Adrenal gland (tissue), 12 donors: Measurements from ENCODE around the gene CACNA1E. TPM values are rescaled to one million over a fixed set of nuclear protein-coding genes. Genes with fewer than 3 reads are reported as not detected.

ENCODE experiments used
- DNase-seq, 7 donors: peaks; one replicate each; pipeline ENCODE4 v3.0.0-alpha.2; 2019 to 2020
- H3K27ac ChIP-seq, 5 donors: fragments of 200-600 bp; sonication (generic) in 4 of 5; 1 replicate in 3 of 5; 2 replicates in 2 of 5; pipeline versions ENCODE4 v1.5.1 to v1.8.0; 2016 to 2020; ENCODE audit warnings: mild to moderate bottlenecking in 1 of 5
- H3K27me3 ChIP-seq: fragments of 200-600 bp; 2 replicates; pipeline ENCODE4 v1.8.0; 2021
- H3K36me3 ChIP-seq, 2 donors: fragments of 200-600 bp; replicated peaks in 1 of 2; 1 replicate in 1 of 2; 2 replicates in 1 of 2; pipeline versions ENCODE4 v1.5.1 to v1.8.0; 2018 to 2022
- H3K4me1 ChIP-seq, 2 donors: fragments of 200-600 bp; replicated peaks in 1 of 2; 1 replicate in 1 of 2; 2 replicates in 1 of 2; pipeline versions ENCODE4 v1.5.1 to v1.8.0; 2018 to 2021
- H3K4me3 ChIP-seq, 4 donors: fragments of 200-600 bp; sonication (generic) in 3 of 4; one replicate each; pipeline ENCODE4 v1.5.1; 2016 to 2018
- H3K9me3 ChIP-seq, 3 donors: fragments of 200-600 bp; sonication (generic) in 1 of 3; replicated peaks in 1 of 3; 1 replicate in 2 of 3; 2 replicates in 1 of 3; pipeline versions ENCODE4 v1.5.1 to v1.8.0; 2016 to 2021
- CTCF ChIP-seq, 6 experiments: fragments of 450-650 bp in 4 of 6; fragments of 200-600 bp in 2 of 6; sonication (generic) in 1 of 6; IDR thresholded peaks; 1 replicate in 5 of 6; 2 replicates in 1 of 6; pipeline versions ENCODE4 v1.5.1 to v1.8.0; 2016 to 2021; ENCODE audit warnings: antibody characterized with exemption in 6 of 6, mild to moderate bottlenecking in 2 of 6, moderate library complexity in 1 of 6
- POLR2A ChIP-seq, 2 donors: fragments of 450-650 bp; IDR thresholded peaks; one replicate each; pipeline ENCODE4 v1.6.1; 2017; ENCODE audit warnings: antibody characterized with exemption in 2 of 2, mild to moderate bottlenecking in 2 of 2, moderate library complexity in 1 of 2
- WGBS, 4 donors: extraction: QIAGEN DNeasy Blood & Tissue Kit in 2 of 4; methylation state at CpG; one replicate each; pipeline versions ENCODE4 v1.1.5 to v1.1.7; 2013 to 2017; 5-methylcytosine and 5-hydroxymethylcytosine counted together
- intact Hi-C, 2 donors: fragments of 100-400 bp; cut with DNase I; formaldehyde crosslinking; loops; one replicate each; pipeline versions ENCODE4 v1.14.1 to v1.15.0; 2022 to 2023
- polyA plus RNA-seq, 3 donors: library from polyadenylated mRNA; stranded (reverse); fragments of 200-250 nt in 2 of 3; fragments of 350-450 nt in 1 of 3; fragmentation: Illumina TruSeq in 1 of 3; extraction: RNeasy Lipid Tissue Mini Kit (QIAGEN cat#74804) in 1 of 3; gene quantifications; one replicate each; pipeline ENCODE4 v1.2.3, GENCODE V29; 2013 to 2014
- total RNA-seq, 9 donors: library from RNA; depleted of rRNA in 4 of 9; stranded (reverse); fragments of >200 nt in 4 of 9; fragments of 120-200 nt in 1 of 9; fragmentation: NEBNext Ultra II Directional in 1 of 9; extraction: Animal tissue kit (Norgen Biotek cat#: 25700) in 1 of 9; gene quantifications; one replicate each; pipeline versions ENCODE4 v1.1.0 to v1.2.4, GENCODE V29; 2013 to 2023
- donor health status: healthy with polysubstance abuse.
- donor health status: Bipolar disorder and iron deficiency.
- donor health status: DM: yes; HTN: yes; CAD: no.
- donor health status: DM: no; HTN: no; CAD: no.
- donor health status: DM: no; HTN: no; CAD: no.
- donor health status: DM: yes; HTN: yes; CAD: no.

The CACNA1E gene
- total and polyA plus RNA-seq, 12 donors: 0.08 to 3.2 (median 1.3) TPM; not detected in 3

- H3K9me3 ChIP-seq: no peaks in the 10 kb centered on the region
- H3K27ac ChIP-seq: no peak overlapping the region
- no peak for DNase-seq
- intact Hi-C loops: loop anchor here in 1 of 2 donors (10.0 kb wide), 1 partner anchor 191 kb away; the partner anchor contains the start of gene CACNA1E
- H3K27me3 ChIP-seq: no peaks in the 10 kb centered on the region
- no peak for TF ChIP-seq POLR2A (IDR thresholded peaks at IDR 0.05)
- TF ChIP-seq CTCF (IDR thresholded peaks at IDR 0.05): no peak
- WGBS, 4 donors: 27 to 45% (median 41%) methylated on average over 5 of the region's 5 CpGs
- H3K4me1 ChIP-seq: no peaks in the 10 kb centered on the region
- no peaks in the 10 kb centered on the region for H3K36me3 ChIP-seq
- no peak overlapping the region for H3K4me3 ChIP-seq
These were observed 192.5 kb downstream of the CACNA1E start for GRCh38 chr1:181675918-181676190.

DNA sequence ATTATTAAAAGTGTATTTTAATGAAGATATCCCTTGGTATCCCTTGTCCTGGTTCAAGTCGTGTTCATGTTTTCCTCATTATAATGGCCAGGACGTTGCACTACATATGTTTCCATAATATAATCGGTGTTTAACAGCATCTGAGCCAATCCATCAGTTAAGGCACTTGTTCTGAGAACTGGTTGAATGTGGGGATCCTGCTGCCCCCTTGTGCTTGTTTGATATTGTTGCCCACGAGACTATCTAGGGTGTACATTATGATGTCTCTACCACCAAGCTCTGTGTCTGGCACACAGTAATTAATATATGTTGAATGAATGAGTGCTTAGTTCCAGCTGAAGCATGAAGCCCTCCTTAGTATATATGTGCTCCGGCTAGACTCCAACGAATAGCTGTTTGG is 193.0 kb downstream of the CACNA1E start:
- WGBS, 4 donors: 31 to 42% (median 32%) methylated on average over 6 of the region's 6 CpGs
- H3K27me3 ChIP-seq: no peaks in the 10 kb centered on the region
- TF ChIP-seq CTCF (IDR thresholded peaks at IDR 0.05) (peak in 2 of 6 experiments; percentile 3 to 28), POLR2A (IDR thresholded peaks at IDR 0.05) (no peak)
- no peaks in the 10 kb centered on the region for H3K4me1 ChIP-seq
- peak in 2 of 7 donors; percentile 6 to 63 for DNase-seq
- no peak overlapping the region for H3K4me3 ChIP-seq
- H3K36me3 ChIP-seq: no peaks in the 10 kb centered on the region
- no peak overlapping the region for H3K27ac ChIP-seq
- intact Hi-C loops: loop anchor here in 1 of 2 donors (10.0 kb wide), 1 partner anchor 191 kb away; the partner anchor contains the start of gene CACNA1E
- H3K9me3 ChIP-seq: no peaks in the 10 kb centered on the region

- Histone ChIP-seq H3K4me3 (no peak overlapping the region), H3K9me3 (no peaks in the 10 kb centered on the region), H3K36me3 (no peaks in the 10 kb centered on the region), H3K27ac (no peak overlapping the region), H3K4me1 (no peaks in the 10 kb centered on the region), H3K27me3 (no peaks in the 10 kb centered on the region)
- intact Hi-C loops: no loop called here
- DNase-seq: no peak
- no peak for TF ChIP-seq CTCF (IDR thresholded peaks at IDR 0.05)
- TF ChIP-seq POLR2A (IDR thresholded peaks at IDR 0.05): no peak
- whole genome bisulfite sequencing, 4 donors: 77 to 84% (median 81%) methylated on average over 11 of the region's 11 CpGs
These were observed 197.0 kb downstream of the CACNA1E start for GRCh38 chr1:181680332-181680731.

GRCh38 chr1:181680871-181681270 is 197.6 kb downstream of the CACNA1E start:
- TF ChIP-seq POLR2A (IDR thresholded peaks at IDR 0.05) (no peak), CTCF (IDR thresholded peaks at IDR 0.05) (no peak)
- H3K9me3 ChIP-seq: no peaks in the 10 kb centered on the region
- H3K4me1 ChIP-seq: no peaks in the 10 kb centered on the region
- intact Hi-C loops: no loop called here
- no peak overlapping the region for H3K27ac ChIP-seq
- no peak overlapping the region for H3K4me3 ChIP-seq
- WGBS, 4 donors: 63 to 79% (median 68%) methylated on average over 7 of the region's 7 CpGs
- no peaks in the 10 kb centered on the region for H3K27me3 ChIP-seq
- H3K36me3 ChIP-seq: no peaks in the 10 kb centered on the region
- DNase-seq: no peak
